ENCODE data around the gene PARN. TPM values are rescaled to one million over a fixed set of nuclear protein-coding genes. Genes with fewer than 3 reads are reported as not detected.

The PARN gene
- total RNA-seq, 3 donors from 2014 or later, result 33.3 to 59.3 (median 44.2) TPM

DNA sequence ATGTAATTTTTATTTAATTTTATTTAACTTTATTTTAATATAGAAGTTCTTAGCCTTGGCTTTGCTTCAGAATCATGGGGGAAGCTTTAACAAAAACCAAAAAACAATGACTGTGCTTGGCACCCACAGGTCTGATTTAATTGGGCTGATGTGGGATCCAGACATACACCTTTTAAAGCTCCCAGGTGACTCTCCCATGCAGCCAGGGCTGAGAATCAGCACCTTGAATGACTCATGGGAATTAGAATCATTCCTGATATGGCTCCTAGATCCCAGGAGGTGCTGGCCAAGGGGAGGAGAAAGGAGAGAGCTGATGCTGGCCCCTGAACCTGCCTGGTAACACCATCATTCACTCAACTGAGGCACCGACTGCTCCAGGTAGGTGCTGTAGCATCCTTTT, 240.7 kb downstream of the PARN start:
- H3K9me3 ChIP-seq, result peaks cover 4 to 5% of the 10 kb centered on the region in 2 donors
- TF ChIP-seq POLR2AphosphoS5 (IDR thresholded peaks at IDR 0.05), result no peak
- TF ChIP-seq, protein P1, sequence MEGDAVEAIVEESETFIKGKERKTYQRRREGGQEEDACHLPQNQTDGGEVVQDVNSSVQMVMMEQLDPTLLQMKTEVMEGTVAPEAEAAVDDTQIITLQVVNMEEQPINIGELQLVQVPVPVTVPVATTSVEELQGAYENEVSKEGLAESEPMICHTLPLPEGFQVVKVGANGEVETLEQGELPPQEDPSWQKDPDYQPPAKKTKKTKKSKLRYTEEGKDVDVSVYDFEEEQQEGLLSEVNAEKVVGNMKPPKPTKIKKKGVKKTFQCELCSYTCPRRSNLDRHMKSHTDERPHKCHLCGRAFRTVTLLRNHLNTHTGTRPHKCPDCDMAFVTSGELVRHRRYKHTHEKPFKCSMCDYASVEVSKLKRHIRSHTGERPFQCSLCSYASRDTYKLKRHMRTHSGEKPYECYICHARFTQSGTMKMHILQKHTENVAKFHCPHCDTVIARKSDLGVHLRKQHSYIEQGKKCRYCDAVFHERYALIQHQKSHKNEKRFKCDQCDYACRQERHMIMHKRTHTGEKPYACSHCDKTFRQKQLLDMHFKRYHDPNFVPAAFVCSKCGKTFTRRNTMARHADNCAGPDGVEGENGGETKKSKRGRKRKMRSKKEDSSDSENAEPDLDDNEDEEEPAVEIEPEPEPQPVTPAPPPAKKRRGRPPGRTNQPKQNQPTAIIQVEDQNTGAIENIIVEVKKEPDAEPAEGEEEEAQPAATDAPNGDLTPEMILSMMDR (IDR thresholded peaks at IDR 0.05), result no peak
- TF ChIP-seq POLR2A (IDR thresholded peaks at IDR 0.05), result no peak
- intact Hi-C loops (cut with DNase I; ENCODE audit: low total_unique reads), result no loop called here
- H3K27me3 ChIP-seq, result no peaks in the 10 kb centered on the region
- DNase-seq (ENCODE audit: low spot score in 2 of 2), result no peak
- H3K4me3 ChIP-seq, result no peak overlapping the region
- H3K4me1 ChIP-seq, result no peaks in the 10 kb centered on the region
- no peak overlapping the region for H3K27ac ChIP-seq
- H3K36me3 ChIP-seq, result no peaks in the 10 kb centered on the region

- intact Hi-C loops (cut with DNase I; ENCODE audit: low total_unique reads), result no loop called here
- no peak overlapping the region for H3K4me3 ChIP-seq
- TF ChIP-seq, protein P1 (IDR thresholded peaks at IDR 0.05), result no peak
- TF ChIP-seq POLR2A (IDR thresholded peaks at IDR 0.05) (no peak), POLR2AphosphoS5 (IDR thresholded peaks at IDR 0.05) (no peak)
- H3K4me1 ChIP-seq, result no peaks in the 10 kb centered on the region
- H3K9me3 ChIP-seq, result peaks cover 5 to 6% of the 10 kb centered on the region in 2 donors
- H3K27ac ChIP-seq, result no peak overlapping the region
- no peak for DNase-seq (ENCODE audit: low spot score in 2 of 2)
- H3K27me3 ChIP-seq, result no peaks in the 10 kb centered on the region
- H3K36me3 ChIP-seq, result no peaks in the 10 kb centered on the region
Observed at GRCh38 chr16:14388243-14388642, 241.8 kb downstream of the PARN start.

GRCh38 chr16:14386115-14386514, 243.9 kb downstream of the PARN start:
- DNase-seq (ENCODE audit: low spot score in 2 of 2), result no peak
- Histone ChIP-seq H3K27ac (no peak overlapping the region), H3K27me3 (no peaks in the 10 kb centered on the region), H3K4me1 (no peaks in the 10 kb centered on the region), H3K36me3 (no peaks in the 10 kb centered on the region), H3K9me3 (peaks cover 5 to 6% of the 10 kb centered on the region in 2 donors), H3K4me3 (no peak overlapping the region)
- intact Hi-C loops (cut with DNase I; ENCODE audit: low total_unique reads), result no loop called here
- TF ChIP-seq POLR2AphosphoS5 (IDR thresholded peaks at IDR 0.05), result no peak
- TF ChIP-seq, protein P1 (IDR thresholded peaks at IDR 0.05), result no peak

Other genes starting within 250 kb of the PARN start
- 10 to 100 TPM; 53.1 to 69.9 (median 68.5) TPM for gene BFAR, start 2.7 kb upstream of the PARN start, total RNA-seq
- gene PLA2G10, start 64.0 kb upstream of the PARN start, total RNA-seq, result not detected
- 1 to 10 TPM in 2 of 3 donors, not detected in 1; 1.3 to 1.9 TPM for gene NPIPA3, start 73.2 kb upstream of the PARN start, total RNA-seq
- 1 to 10 TPM in 1 of 3 donors, under 1 TPM in 1, not detected in 1; 0.73 to 1.3 TPM for gene NPIPA2, start 112.3 kb upstream of the PARN start, total RNA-seq
- gene NOMO1, start 203.5 kb upstream of the PARN start, total RNA-seq, result 10 to 100 TPM; 38.1 to 49.2 (median 48.3) TPM

All from breast epithelium (tissue), 4 donors.